Measurements from ENCODE around the gene GIT2. TPM values are rescaled to one million over a fixed set of nuclear protein-coding genes. Genes with fewer than 3 reads are reported as not detected.
A peak's percentile ranks its signal among the peaks of the same experiment; 100 is the strongest.

Gene GIT2
- total RNA-seq, 2 donors from 2014 or later = 27.0 to 27.9 TPM

- 77 to 84% methylated on average over 5 to 8 of the region's 8 CpGs for WGBS, 2 experiments (ENCODE audit: insufficient coverage in 1 of 2, insufficient read length in 1 of 2)
- no peaks in the 10 kb centered on the region for H3K9me3 ChIP-seq (ENCODE audit: control insufficient read depth, low read length)
- H3K27ac Mint-ChIP-seq = peak overlapping the region; percentile 37
Observed at GRCh38 chr12:109927622-109928021, 68.5 kb downstream of the GIT2 start.

GRCh38 chr12:109926488-109927210 is 69.5 kb downstream of the GIT2 start:
- no peaks in the 10 kb centered on the region for H3K9me3 ChIP-seq (ENCODE audit: control insufficient read depth, low read length)
- H3K9me3 Mint-ChIP-seq = no peaks in the 10 kb centered on the region
- H3K27ac ChIP-seq (ENCODE audit: low read depth, low read length) = no peak overlapping the region
- 90 to 93% methylated on average over 9 to 11 of the region's 11 CpGs for WGBS, 2 experiments (ENCODE audit: insufficient coverage in 1 of 2, insufficient read length in 1 of 2)
- H3K27me3 Mint-ChIP-seq (ENCODE audit: insufficient read depth) = no peaks in the 10 kb centered on the region
- H3K36me3 ChIP-seq (ENCODE audit: control insufficient read depth, insufficient read depth, low read length) = peaks cover 26% of the 10 kb centered on the region
- no peaks in the 10 kb centered on the region for H3K27me3 ChIP-seq (ENCODE audit: control insufficient read depth, insufficient read depth, low read length, poor library complexity, severe bottlenecking)
- H3K4me3 Mint-ChIP-seq = no peak overlapping the region
- H3K36me3 Mint-ChIP-seq (ENCODE audit: low read depth) = peaks cover 19% of the 10 kb centered on the region
- H3K4me3 ChIP-seq (ENCODE audit: low read length) = no peak overlapping the region
- H3K27ac Mint-ChIP-seq = no peak overlapping the region
- H3K9ac ChIP-seq (ENCODE audit: extremely low read depth, low read length, poor library complexity, severe bottlenecking) = no peak overlapping the region
- no peak for TF ChIP-seq CTCF (conservative IDR thresholded peaks at IDR 0.05)
- H3K4me1 ChIP-seq (ENCODE audit: control insufficient read depth, insufficient read depth, low read length) = no peaks in the 10 kb centered on the region
- peaks cover 6% of the 10 kb centered on the region for H3K4me1 Mint-ChIP-seq
- no peak for DNase-seq

More at GRCh38 chr12:109927622-109928021, 68.5 kb downstream of the GIT2 start:
- Histone ChIP-seq H3K4me1 (ENCODE audit: control insufficient read depth, insufficient read depth, low read length) (no peaks in the 10 kb centered on the region), H3K27ac (ENCODE audit: low read depth, low read length) (no peak overlapping the region), H3K27me3 (ENCODE audit: control insufficient read depth, insufficient read depth, low read length, poor library complexity, severe bottlenecking) (no peaks in the 10 kb centered on the region), H3K4me3 (ENCODE audit: low read length) (no peak overlapping the region), H3K9ac (ENCODE audit: extremely low read depth, low read length, poor library complexity, severe bottlenecking) (no peak overlapping the region), H3K36me3 (ENCODE audit: control insufficient read depth, insufficient read depth, low read length) (peaks cover 35% of the 10 kb centered on the region)
- Mint-ChIP-seq H3K36me3 (ENCODE audit: low read depth) (peaks cover 28% of the 10 kb centered on the region), H3K27me3 (ENCODE audit: insufficient read depth) (no peaks in the 10 kb centered on the region), H3K4me3 (no peak overlapping the region), H3K9me3 (no peaks in the 10 kb centered on the region), H3K4me1 (peaks cover 6% of the 10 kb centered on the region)
- TF ChIP-seq CTCF (conservative IDR thresholded peaks at IDR 0.05) = peak; percentile 82
- DNase-seq = peak; percentile 85

- Histone ChIP-seq H3K4me3 (ENCODE audit: low read length) (no peak overlapping the region), H3K27me3 (ENCODE audit: control insufficient read depth, insufficient read depth, low read length, poor library complexity, severe bottlenecking) (no peaks in the 10 kb centered on the region), H3K4me1 (ENCODE audit: control insufficient read depth, insufficient read depth, low read length) (no peaks in the 10 kb centered on the region), H3K9ac (ENCODE audit: extremely low read depth, low read length, poor library complexity, severe bottlenecking) (no peak overlapping the region), H3K27ac (ENCODE audit: low read depth, low read length) (no peak overlapping the region), H3K9me3 (ENCODE audit: control insufficient read depth, low read length) (no peaks in the 10 kb centered on the region), H3K36me3 (ENCODE audit: control insufficient read depth, insufficient read depth, low read length) (peaks cover 22% of the 10 kb centered on the region)
- 79 to 86% methylated on average over 4 to 8 of the region's 8 CpGs for WGBS, 2 experiments (ENCODE audit: insufficient coverage in 1 of 2, insufficient read length in 1 of 2)
- H3K4me1 Mint-ChIP-seq = peaks cover 6% of the 10 kb centered on the region
- DNase-seq = no peak
- H3K4me3 Mint-ChIP-seq = no peak overlapping the region
- H3K9me3 Mint-ChIP-seq = no peaks in the 10 kb centered on the region
- H3K27ac Mint-ChIP-seq = no peak overlapping the region
- H3K36me3 Mint-ChIP-seq (ENCODE audit: low read depth) = peaks cover 18% of the 10 kb centered on the region
- H3K27me3 Mint-ChIP-seq (ENCODE audit: insufficient read depth) = no peaks in the 10 kb centered on the region
- no peak for TF ChIP-seq CTCF (conservative IDR thresholded peaks at IDR 0.05)
Observed at GRCh38 chr12:109926016-109926415, 70.2 kb downstream of the GIT2 start.

Measured in endodermal cell (in vitro differentiated cells).